ENCODE data around the gene HBD. TPM values are rescaled to one million over a fixed set of nuclear protein-coding genes. Genes with fewer than 3 reads are reported as not detected.

HBD gene
- total and polyA plus RNA-seq, 2 donors (not counting 1 experiment from before 2014, with no cell fraction given), result not detected

GRCh38 chr11:5240056-5240455 lies 5.8 kb upstream of the HBD start:
- Histone ChIP-seq H3K4me3 (ENCODE audit: control extremely low read depth in 1 of 5, extremely low read depth in 1 of 5, insufficient read depth in 1 of 5, low read depth in 2 of 5, low read length in 4 of 5) (no peak overlapping the region), H3K27ac (ENCODE audit: low read length in 2 of 2) (no peak overlapping the region), H4K20me1 (ENCODE audit: control insufficient read depth, insufficient read depth, low read length, poor library complexity, severe bottlenecking) (no peaks in the 10 kb centered on the region), H3K4me1 (ENCODE audit: control insufficient read depth in 2 of 2, insufficient read depth in 2 of 2, low read length in 2 of 2) (no peaks in the 10 kb centered on the region), H3K79me2 (ENCODE audit: control insufficient read depth, insufficient read depth, low read length) (no peaks in the 10 kb centered on the region), H2AFZ (ENCODE audit: insufficient read depth, low read depth, low read length, poor library complexity, severe bottlenecking) (no peak overlapping the region), H3K4me2 (replicated peaks; ENCODE audit: low read depth, low read length, poor library complexity, severe bottlenecking) (no peak overlapping the region), H3K9ac (ENCODE audit: low read length) (no peak overlapping the region), H3K27me3 (replicated peaks in 1 of 4; ENCODE audit: control extremely low read depth in 1 of 4, control insufficient read depth in 3 of 4, insufficient read depth in 4 of 4, low read length in 3 of 4) (no peaks in the 10 kb centered on the region), H3K36me3 (replicated peaks in 1 of 2; ENCODE audit: control extremely low read depth in 1 of 2, control insufficient read depth in 1 of 2, extremely low read depth in 1 of 2, insufficient read depth in 2 of 2, low read length in 1 of 2) (no peaks in the 10 kb centered on the region), H3K9me3 (ENCODE audit: control extremely low read depth in 1 of 3, control insufficient read depth in 2 of 3, insufficient read depth in 1 of 3, low read length in 2 of 3) (no peaks in the 10 kb centered on the region)
- Mint-ChIP-seq H3K4me3 (no peak overlapping the region), H3K4me1 (no peaks in the 10 kb centered on the region), H3K9me3 (ENCODE audit: insufficient read depth) (no peaks in the 10 kb centered on the region), H3K27ac (no peak overlapping the region), H3K27me3 (peaks cover 14% of the 10 kb centered on the region)
- intact Hi-C loops (cut with micrococcal nuclease), result no loop called here
- DNase-seq (no peak), ATAC-seq (ENCODE audit: low read depth) (no peak)
- ChIA-PET POLR2A (no interaction called here), CTCF (no interaction called here)
- WGBS (ENCODE audit: insufficient coverage), result 100% methylated on average over 1 of the region's 1 CpG
- TF ChIP-seq EZH2 (IDR thresholded peaks at IDR 0.05; ENCODE audit: borderline replicate concordance, insufficient read depth, low read depth, low read length, poor library complexity, severe bottlenecking) (no peak), CTCF (IDR thresholded peaks at IDR 0.05) (no peak)

- H3K4me1 Mint-ChIP-seq, result peaks cover 6% of the 10 kb centered on the region
- H3K4me3 ChIP-seq (ENCODE audit: control extremely low read depth in 1 of 5, extremely low read depth in 1 of 5, insufficient read depth in 1 of 5, low read depth in 2 of 5, low read length in 4 of 5), result no peak overlapping the region
- no peak overlapping the region for H3K4me2 ChIP-seq (replicated peaks; ENCODE audit: low read depth, low read length, poor library complexity, severe bottlenecking)
- no peak overlapping the region for H3K4me3 Mint-ChIP-seq
- H3K9me3 Mint-ChIP-seq (ENCODE audit: insufficient read depth), result no peaks in the 10 kb centered on the region
- no peak overlapping the region for H3K27ac ChIP-seq (ENCODE audit: low read length in 2 of 2)
- CTCF ChIA-PET, result no interaction called here
- H3K27ac Mint-ChIP-seq, result no peak overlapping the region
- TF ChIP-seq EZH2 (IDR thresholded peaks at IDR 0.05; ENCODE audit: borderline replicate concordance, insufficient read depth, low read depth, low read length, poor library complexity, severe bottlenecking) (no peak), CTCF (IDR thresholded peaks at IDR 0.05) (no peak)
- ATAC-seq (ENCODE audit: low read depth), result no peak
- H3K79me2 ChIP-seq (ENCODE audit: control insufficient read depth, insufficient read depth, low read length), result no peaks in the 10 kb centered on the region
- H4K20me1 ChIP-seq (ENCODE audit: control insufficient read depth, insufficient read depth, low read length, poor library complexity, severe bottlenecking), result no peaks in the 10 kb centered on the region
- no peaks in the 10 kb centered on the region for H3K9me3 ChIP-seq (ENCODE audit: control extremely low read depth in 1 of 3, control insufficient read depth in 2 of 3, insufficient read depth in 1 of 3, low read length in 2 of 3)
- H2AFZ ChIP-seq (ENCODE audit: insufficient read depth, low read depth, low read length, poor library complexity, severe bottlenecking), result no peak overlapping the region
- H3K27me3 Mint-ChIP-seq, result peaks cover 6% of the 10 kb centered on the region
- no peak overlapping the region for H3K9ac ChIP-seq (ENCODE audit: low read length)
- H3K27me3 ChIP-seq (replicated peaks in 1 of 4; ENCODE audit: control extremely low read depth in 1 of 4, control insufficient read depth in 3 of 4, insufficient read depth in 4 of 4, low read length in 3 of 4), result no peaks in the 10 kb centered on the region
- intact Hi-C loops (cut with micrococcal nuclease), result no loop called here
- POLR2A ChIA-PET, result no interaction called here
- H3K36me3 ChIP-seq (replicated peaks in 1 of 2; ENCODE audit: control extremely low read depth in 1 of 2, control insufficient read depth in 1 of 2, extremely low read depth in 1 of 2, insufficient read depth in 2 of 2, low read length in 1 of 2), result no peaks in the 10 kb centered on the region
- no peak for DNase-seq
- H3K4me1 ChIP-seq (ENCODE audit: control insufficient read depth in 2 of 2, insufficient read depth in 2 of 2, low read length in 2 of 2), result no peaks in the 10 kb centered on the region
Measured at GRCh38 chr11:5239046-5239445, 4.8 kb upstream of the HBD start.
